GM19452 (cell line): Measurements from ENCODE around the gene SLC43A3.
"Not testable (repeated sequence)": the region's sequence is repeated elsewhere in the genome, so short reads cannot be mapped to it uniquely, and the experiment has no call there.

ENCODE experiments used
- ATAC-seq: cut with Tn5 transposase; IDR thresholded peaks from one replicate; pipeline ENCODE4 v1.9.1; 2021; ENCODE audit not compliant: unreplicated experiment

Gene SLC43A3

GRCh38 chr11:57460022-57460757 is 33.3 kb upstream of the SLC43A3 start, which contains the start of gene RTN4RL2:
Gene RTN4RL2 (plus strand): TSS chr11:57460528. CDS start chr11:57460866, 338 bp downstream.
- no peak for ATAC-seq

- no peak for ATAC-seq
Measured at GRCh38 chr11:57459164-57460021, 32.5 kb upstream of the SLC43A3 start.

GRCh38 chr11:57458410-57459163 is 31.7 kb upstream of the SLC43A3 start:
- ATAC-seq, result no peak

- ATAC-seq, result no peak
Measured at GRCh38 chr11:57458060-57458409, 31.1 kb upstream of the SLC43A3 start.

GRCh38 chr11:57457643-57458023 is 30.7 kb upstream of the SLC43A3 start:
- no peak for ATAC-seq

GRCh38 chr11:57456960-57457642 is 30.2 kb upstream of the SLC43A3 start:
- ATAC-seq, result no peak

GRCh38 chr11:57453543-57454177 is 26.7 kb upstream of the SLC43A3 start:
- no peak for ATAC-seq

- ATAC-seq, result no peak
Measured at GRCh38 chr11:57446055-57446454, 19.1 kb upstream of the SLC43A3 start.

- not testable (repeated sequence) for ATAC-seq
Measured at GRCh38 chr11:57445122-57445394, 18.1 kb upstream of the SLC43A3 start.

GRCh38 chr11:57444362-57445121 is 17.6 kb upstream of the SLC43A3 start:
- no peak for ATAC-seq

- ATAC-seq, result no peak
Measured at GRCh38 chr11:57440744-57441414, 14.0 kb upstream of the SLC43A3 start.

- ATAC-seq, result no peak
Measured at GRCh38 chr11:57439786-57440185, 12.9 kb upstream of the SLC43A3 start.

- ATAC-seq, result no peak
Measured at GRCh38 chr11:57438345-57439285, 11.7 kb upstream of the SLC43A3 start.

- ATAC-seq, result no peak
Measured at GRCh38 chr11:57436031-57436430, 9.1 kb upstream of the SLC43A3 start.

GRCh38 chr11:57434640-57435546 is 8.0 kb upstream of the SLC43A3 start:
- no peak for ATAC-seq

GRCh38 chr11:57432714-57433163 is 5.8 kb upstream of the SLC43A3 start:
- no peak for ATAC-seq

- no peak for ATAC-seq
Measured at GRCh38 chr11:57432149-57432561, 5.2 kb upstream of the SLC43A3 start.
